Neural progenitor cell (in vitro differentiated cells): ENCODE data around the gene SASS6. TPM values are rescaled to one million over a fixed set of nuclear protein-coding genes. Genes with fewer than 3 reads are reported as not detected.
A peak's percentile ranks its signal among the peaks of the same experiment; 100 is the strongest.

Source experiments
- DNase-seq: peaks from one replicate; pipeline ENCODE4 v3.0.0-alpha.2; 2016; ENCODE audit warnings: low spot score
- H2AFZ ChIP-seq: fragments of 200-600 bp; sonication (generic); replicated peaks from 2 replicates; pipeline ENCODE4 v1.6.1; 2016; ENCODE audit warnings: antibody characterized with exemption
- H3F3A ChIP-seq: fragments of 200-600 bp; sonication (generic); 2 replicates; pipeline ENCODE4 v1.6.1; 2016; ENCODE audit warnings: antibody characterized with exemption, low read depth
- H3K27ac ChIP-seq: fragments of 200-600 bp; sonication (generic); 2 replicates; pipeline ENCODE4 v1.5.1; 2016; ENCODE audit warnings: mild to moderate bottlenecking
- H3K27me3 ChIP-seq: fragments of 200-600 bp; sonication (generic); 2 replicates; pipeline ENCODE4 v1.6.1; 2016; ENCODE audit warnings: mild to moderate bottlenecking, moderate library complexity
- H3K36me3 ChIP-seq: fragments of 200-600 bp; sonication (generic); 2 replicates; pipeline ENCODE4 v1.5.1; 2016
- H3K4me1 ChIP-seq: fragments of 200-600 bp; sonication (generic); 2 replicates; pipeline ENCODE4 v1.6.1; 2016; ENCODE audit warnings: mixed run types
- H3K4me2 ChIP-seq: fragments of 200-600 bp; sonication (generic); 2 replicates; pipeline ENCODE4 v1.6.1; 2016
- H3K4me3 ChIP-seq: fragments of 200-600 bp; sonication (generic); 2 replicates; pipeline ENCODE4 v1.5.1; 2016
- H3K79me2 ChIP-seq: fragments of 200-600 bp; sonication (generic); 2 replicates; pipeline ENCODE4 v1.6.1; 2016; ENCODE audit warnings: low read depth
- H3K9ac ChIP-seq: fragments of 200-600 bp; sonication (generic); 2 replicates; pipeline ENCODE4 v1.6.1; 2016
- H3K9me3 ChIP-seq: fragments of 200-600 bp; sonication (generic); 2 replicates; pipeline ENCODE4 v1.5.1; 2016; ENCODE audit warnings: low read depth
- H4K20me1 ChIP-seq: fragments of 200-600 bp; sonication (generic); 2 replicates; pipeline ENCODE4 v1.6.1; 2016; ENCODE audit warnings: low read depth
- H3K27ac Mint-ChIP-seq: 3 replicates; pipeline ENCODE4 v1.8.0; 2021; ENCODE audit warnings: mixed read lengths
- H3K27me3 Mint-ChIP-seq: 2 replicates; pipeline ENCODE4 v1.8.0; 2022; ENCODE audit warnings: low read depth, mild to moderate bottlenecking, inconsistent platforms, moderate library complexity, mixed read lengths; ENCODE audit not compliant: insufficient read depth
- H3K36me3 Mint-ChIP-seq: 3 replicates; pipeline ENCODE4 v1.8.0; 2021; ENCODE audit warnings: mixed read lengths
- H3K4me1 Mint-ChIP-seq: 3 replicates; pipeline ENCODE4 v1.8.0; 2021; ENCODE audit warnings: mixed read lengths
- H3K4me3 Mint-ChIP-seq: 3 replicates; pipeline ENCODE4 v1.8.0; 2021; ENCODE audit warnings: mild to moderate bottlenecking, moderate library complexity, mixed read lengths
- H3K9me3 Mint-ChIP-seq: 3 replicates; pipeline ENCODE4 v1.8.0; 2020; ENCODE audit warnings: mixed read lengths
- EZH2 ChIP-seq: fragments of 200-600 bp; sonication (generic); IDR thresholded peaks from 2 replicates; pipeline ENCODE4 v1.6.1; 2017; ENCODE audit warnings: antibody characterized with exemption, mild to moderate bottlenecking, moderate library complexity
- EZH2phosphoT487 ChIP-seq: fragments of 200-600 bp; sonication (generic); IDR thresholded peaks from 2 replicates; pipeline ENCODE4 v1.6.1; 2017; ENCODE audit warnings: antibody characterized with exemption
- total RNA-seq: library from RNA; depleted of rRNA; stranded (reverse); fragments of >200 nt; gene quantifications from 2 replicates; pipeline ENCODE4 v1.2.3, GENCODE V29; 2015; ENCODE audit warnings: low replicate concordance
- TF ChIP-seq, protein P1 (sequence below): fragments of 200-600 bp; sonication (generic); IDR thresholded peaks from 2 replicates; pipeline ENCODE4 v1.5.1; 2017; ENCODE audit warnings: antibody characterized with exemption, mild to moderate bottlenecking

The SASS6 gene
- total RNA-seq, 1 donor from 2014 or later: 31.7 TPM

DNA sequence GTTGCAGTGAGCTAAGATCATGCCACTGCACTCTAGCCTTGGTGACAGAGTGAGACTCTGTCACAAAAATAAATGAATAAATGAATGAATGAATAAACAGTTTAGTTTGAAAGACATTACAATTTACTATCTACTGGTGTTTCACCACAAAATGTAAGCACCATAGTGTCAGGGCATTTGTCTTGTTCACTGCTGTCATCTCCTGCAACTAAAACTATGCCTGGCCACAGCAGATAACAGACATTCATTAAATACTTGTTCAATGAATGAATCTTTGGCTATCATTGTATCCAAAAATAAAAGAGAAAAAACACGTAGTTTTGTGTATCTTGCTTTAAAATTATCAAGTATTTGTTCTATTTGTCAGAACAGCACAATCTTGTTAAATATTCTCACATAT, 32.5 kb downstream of the SASS6 start:
- no peak for DNase-seq

DNA sequence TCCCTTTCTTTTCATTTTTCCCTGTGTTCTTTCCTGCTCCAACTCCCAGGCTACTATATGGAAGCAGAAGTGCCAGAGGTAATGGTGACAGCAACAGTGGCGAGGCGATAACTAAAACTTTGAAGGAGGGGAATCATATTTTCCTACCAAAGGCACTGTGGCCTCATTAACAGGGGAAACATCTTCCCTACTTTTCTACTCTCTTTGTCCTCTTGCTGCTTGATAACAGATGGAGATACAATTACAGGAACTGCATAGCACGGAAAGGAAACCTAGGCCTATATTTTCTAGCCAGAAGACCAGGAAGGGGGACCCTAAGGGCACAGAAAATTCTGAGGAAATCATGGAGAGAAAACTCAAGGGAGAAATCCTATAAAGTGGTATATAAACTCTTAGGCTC, 42.3 kb downstream of the SASS6 start:
- no peaks in the 10 kb centered on the region for H3K79me2 ChIP-seq
- no peaks in the 10 kb centered on the region for H3K27me3 Mint-ChIP-seq
- H4K20me1 ChIP-seq: no peaks in the 10 kb centered on the region
- no peaks in the 10 kb centered on the region for H3K27me3 ChIP-seq
- H3K9me3 ChIP-seq: no peaks in the 10 kb centered on the region
- H3K4me3 Mint-ChIP-seq: no peak overlapping the region
- H3K4me2 ChIP-seq: no peak overlapping the region
- H3K27ac ChIP-seq: peak overlapping the region; percentile 1
- no peaks in the 10 kb centered on the region for H3K4me1 ChIP-seq
- H3K4me3 ChIP-seq: no peak overlapping the region
- H3K27ac Mint-ChIP-seq: peak overlapping the region; percentile 47
- peaks cover 5% of the 10 kb centered on the region for H3K36me3 Mint-ChIP-seq
- peaks cover 4% of the 10 kb centered on the region for H3K4me1 Mint-ChIP-seq
- TF ChIP-seq, protein P1, sequence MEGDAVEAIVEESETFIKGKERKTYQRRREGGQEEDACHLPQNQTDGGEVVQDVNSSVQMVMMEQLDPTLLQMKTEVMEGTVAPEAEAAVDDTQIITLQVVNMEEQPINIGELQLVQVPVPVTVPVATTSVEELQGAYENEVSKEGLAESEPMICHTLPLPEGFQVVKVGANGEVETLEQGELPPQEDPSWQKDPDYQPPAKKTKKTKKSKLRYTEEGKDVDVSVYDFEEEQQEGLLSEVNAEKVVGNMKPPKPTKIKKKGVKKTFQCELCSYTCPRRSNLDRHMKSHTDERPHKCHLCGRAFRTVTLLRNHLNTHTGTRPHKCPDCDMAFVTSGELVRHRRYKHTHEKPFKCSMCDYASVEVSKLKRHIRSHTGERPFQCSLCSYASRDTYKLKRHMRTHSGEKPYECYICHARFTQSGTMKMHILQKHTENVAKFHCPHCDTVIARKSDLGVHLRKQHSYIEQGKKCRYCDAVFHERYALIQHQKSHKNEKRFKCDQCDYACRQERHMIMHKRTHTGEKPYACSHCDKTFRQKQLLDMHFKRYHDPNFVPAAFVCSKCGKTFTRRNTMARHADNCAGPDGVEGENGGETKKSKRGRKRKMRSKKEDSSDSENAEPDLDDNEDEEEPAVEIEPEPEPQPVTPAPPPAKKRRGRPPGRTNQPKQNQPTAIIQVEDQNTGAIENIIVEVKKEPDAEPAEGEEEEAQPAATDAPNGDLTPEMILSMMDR: no peak
- TF ChIP-seq EZH2phosphoT487: no peak
- TF ChIP-seq EZH2: no peak
- H2AFZ ChIP-seq: no peak overlapping the region
- peaks cover 6% of the 10 kb centered on the region for H3F3A ChIP-seq
- no peaks in the 10 kb centered on the region for H3K9me3 Mint-ChIP-seq
- no peak for DNase-seq
- no peak overlapping the region for H3K9ac ChIP-seq
- H3K36me3 ChIP-seq: peaks cover 8% of the 10 kb centered on the region

More for the DNA sequence above, 32.5 kb downstream of the SASS6 start:
- Mint-ChIP-seq H3K36me3 (peaks cover 27% of the 10 kb centered on the region), H3K27ac (no peak overlapping the region), H3K4me1 (no peaks in the 10 kb centered on the region), H3K4me3 (no peak overlapping the region), H3K27me3 (peaks cover 3% of the 10 kb centered on the region), H3K9me3 (no peaks in the 10 kb centered on the region)
- TF ChIP-seq EZH2 (no peak), EZH2phosphoT487 (no peak)
- TF ChIP-seq, protein P1: no peak
- H3F3A ChIP-seq: peaks cover 4% of the 10 kb centered on the region
- no peak overlapping the region for H3K27ac ChIP-seq
- H3K36me3 ChIP-seq: peaks cover 23% of the 10 kb centered on the region
- H3K4me2 ChIP-seq: no peak overlapping the region
- H3K4me1 ChIP-seq: no peaks in the 10 kb centered on the region
- H3K27me3 ChIP-seq: no peaks in the 10 kb centered on the region
- no peak overlapping the region for H3K4me3 ChIP-seq
- H3K79me2 ChIP-seq: no peaks in the 10 kb centered on the region
- H4K20me1 ChIP-seq: no peaks in the 10 kb centered on the region
- H3K9ac ChIP-seq: no peak overlapping the region
- no peak overlapping the region for H2AFZ ChIP-seq
- H3K9me3 ChIP-seq: no peaks in the 10 kb centered on the region

DNA sequence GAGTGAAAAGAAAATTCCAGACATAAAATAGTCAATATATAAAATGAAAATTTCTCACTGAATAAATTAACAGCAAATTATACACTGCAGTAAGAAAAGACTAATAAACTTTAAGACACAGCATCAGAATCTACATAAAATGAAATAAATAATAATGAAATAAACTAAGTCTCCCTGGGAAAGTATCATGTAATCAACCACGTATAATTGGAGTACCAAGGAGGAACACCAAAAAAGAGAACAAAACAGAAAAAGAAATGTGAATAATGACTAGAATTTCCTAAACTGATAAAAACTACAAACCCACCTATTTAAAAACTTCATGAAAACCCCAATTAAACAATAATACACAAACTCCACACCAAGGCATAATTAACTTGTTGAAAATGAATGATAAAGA, 43.6 kb downstream of the SASS6 start:
- peaks cover 4% of the 10 kb centered on the region for H3K4me1 Mint-ChIP-seq
- no peaks in the 10 kb centered on the region for H3K79me2 ChIP-seq
- H3K9me3 Mint-ChIP-seq: no peaks in the 10 kb centered on the region
- no peaks in the 10 kb centered on the region for H3K4me1 ChIP-seq
- no peaks in the 10 kb centered on the region for H4K20me1 ChIP-seq
- no peaks in the 10 kb centered on the region for H3K9me3 ChIP-seq
- H3K27me3 ChIP-seq: no peaks in the 10 kb centered on the region
- no peaks in the 10 kb centered on the region for H3K27me3 Mint-ChIP-seq
- H3K4me3 ChIP-seq: no peak overlapping the region
- H3K27ac Mint-ChIP-seq: no peak overlapping the region
- H3K36me3 Mint-ChIP-seq: peaks cover 6% of the 10 kb centered on the region
- TF ChIP-seq, protein P1: no peak
- TF ChIP-seq EZH2 (no peak), EZH2phosphoT487 (no peak)
- peaks cover 16% of the 10 kb centered on the region for H3K36me3 ChIP-seq
- no peak overlapping the region for H3K4me3 Mint-ChIP-seq
- no peak for DNase-seq
- H3K4me2 ChIP-seq: no peak overlapping the region
- no peak overlapping the region for H2AFZ ChIP-seq
- H3K9ac ChIP-seq: no peak overlapping the region
- peaks cover 10% of the 10 kb centered on the region for H3F3A ChIP-seq
- H3K27ac ChIP-seq: no peak overlapping the region
